Transverse colon (tissue), 4 donors: ENCODE data around the gene RAI2. TPM values are rescaled to one million over a fixed set of nuclear protein-coding genes. Genes with fewer than 3 reads are reported as not detected.

Experiments
- DNase-seq: peaks from one replicate; pipeline ENCODE4 v3.0.0-alpha.2; 2019
- H3K27ac ChIP-seq, 4 donors: fragments of 200-600 bp; sonication (generic); 2 replicates each; pipeline ENCODE4 v1.5.1; 2016 to 2018; ENCODE audit warnings: inconsistent platforms in 4 of 4
- H3K27me3 ChIP-seq: fragments of 200-600 bp; sonication (generic); 2 replicates; pipeline ENCODE4 v1.5.1; 2017; ENCODE audit warnings: inconsistent platforms
- H3K36me3 ChIP-seq, 4 donors: fragments of 200-600 bp; sonication (generic); 2 replicates each; pipeline ENCODE4 v1.5.1; 2017 to 2019; ENCODE audit warnings: inconsistent platforms in 4 of 4
- H3K4me1 ChIP-seq, 4 donors: fragments of 200-600 bp; sonication (generic); 2 replicates each; pipeline ENCODE4 v1.5.1; 2017 to 2020; ENCODE audit warnings: inconsistent platforms in 4 of 4
- H3K4me3 ChIP-seq, 4 donors: fragments of 200-600 bp; sonication (generic); 1 replicate in 1 of 4; 2 replicates in 3 of 4; pipeline versions ENCODE4 v1.5.1 to v1.6.1; 2017 to 2019; ENCODE audit warnings: inconsistent platforms in 4 of 4
- H3K9me3 ChIP-seq, 2 donors: fragments of 200-600 bp; sonication (generic); 2 replicates each; pipeline ENCODE4 v1.5.1; 2017 to 2019; ENCODE audit warnings: inconsistent platforms in 2 of 2
- EP300 ChIP-seq: sonication (generic); formaldehyde crosslinking; IDR thresholded peaks from one replicate; pipeline ENCODE4 v1.6.1; 2017; ENCODE audit warnings: antibody characterized with exemption, low read depth
- POLR2A ChIP-seq: fragments of 450-650 bp; IDR thresholded peaks from one replicate; pipeline ENCODE4 v1.6.1; 2016; ENCODE audit warnings: antibody characterized with exemption, mild to moderate bottlenecking, moderate library complexity
- POLR2AphosphoS5 ChIP-seq, 3 donors: sonication (generic); formaldehyde crosslinking; IDR thresholded peaks; one replicate each; pipeline ENCODE4 v1.6.1; 2016; ENCODE audit warnings: antibody characterized with exemption in 3 of 3
- whole genome bisulfite sequencing, 2 donors: methylation state at CpG; one replicate each; pipeline ENCODE4 v1.1.5; 2018; ENCODE audit warnings: low coverage in 1 of 2; 5-methylcytosine and 5-hydroxymethylcytosine counted together
- in situ Hi-C, 4 donors: fragments of 200-750 bp; cut with MboI; loops; one replicate each; pipeline versions ENCODE4 v1.15.0 to v1.15.1; 2017; ENCODE audit warnings: low sequenced_read_pairs in 3 of 4, low pct_ligation_motif_present in 1 of 4, low pct_unique_long_range_greater_than_20kb in 1 of 4
- intact Hi-C: fragments of 100-400 bp; cut with DNase I; formaldehyde crosslinking; loops from one replicate; pipeline ENCODE4 v1.15.1; 2023; ENCODE audit warnings: low total_unique reads
- total RNA-seq, 4 donors: library from RNA; depleted of rRNA; stranded (reverse); fragments of >200 nt; gene quantifications; one replicate each; pipeline ENCODE4 v1.1.0, GENCODE V29; 2016
- TF ChIP-seq, protein P1 (sequence below), 5 experiments: fragments of 200-600 bp in 3 of 5; fragments of 450-650 bp in 2 of 5; sonication (generic) in 3 of 5; IDR thresholded peaks; 1 replicate in 2 of 5; 2 replicates in 3 of 5; pipeline ENCODE4 v1.5.1; 2016 to 2017; ENCODE audit warnings: antibody characterized with exemption in 5 of 5, inconsistent platforms in 3 of 5, mild to moderate bottlenecking in 2 of 5, moderate library complexity in 1 of 5

The RAI2 gene
- total RNA-seq, 4 donors from 2014 or later, result 4.0 to 16.5 (median 11.0) TPM

DNA sequence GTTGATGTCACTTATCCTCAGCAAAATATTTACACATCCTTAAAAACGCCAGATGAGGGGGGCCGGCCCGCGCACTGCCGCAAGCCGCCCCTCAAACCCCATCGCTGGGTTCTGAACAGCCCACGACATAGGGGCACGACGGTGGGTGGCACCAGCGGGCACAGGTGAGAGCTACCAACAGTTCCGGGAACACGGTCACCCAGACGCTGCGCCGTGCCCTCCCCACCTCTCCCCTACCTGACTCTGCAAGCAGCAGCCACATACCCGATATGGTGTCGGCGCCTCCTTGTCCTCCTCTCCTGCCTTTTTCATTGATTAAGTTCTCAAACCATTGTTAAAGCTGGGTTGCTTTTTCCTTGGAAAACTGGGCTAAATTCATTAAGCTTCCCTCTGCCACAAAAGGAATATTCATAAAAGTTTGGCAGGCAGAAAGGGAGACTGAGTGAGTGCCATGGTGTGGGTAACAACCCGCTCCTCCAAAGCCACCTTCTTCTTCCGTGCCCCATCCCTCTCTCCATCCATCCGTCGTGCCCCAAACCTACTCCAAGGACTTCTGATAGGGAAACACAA, 1.4 kb downstream of the RAI2 start:
- Histone ChIP-seq H3K9me3 (no peaks in the 10 kb centered on the region), H3K27ac (peak overlapping the region; percentile 34 to 70 (median 65)), H3K4me3 (peak overlapping the region; percentile 4 to 65 (median 41)), H3K4me1 (peaks cover 0 to 3% (median 0%) of the 10 kb centered on the region in 4 donors), H3K27me3 (peaks cover 20% of the 10 kb centered on the region), H3K36me3 (no peaks in the 10 kb centered on the region)
- intact Hi-C loops (no loop called here), in situ Hi-C loops (no loop called here)
- peak; percentile 15 for DNase-seq
- TF ChIP-seq POLR2AphosphoS5 (IDR thresholded peaks at IDR 0.05) (no peak), POLR2A (no peak), EP300 (no peak)
- TF ChIP-seq, protein P1, sequence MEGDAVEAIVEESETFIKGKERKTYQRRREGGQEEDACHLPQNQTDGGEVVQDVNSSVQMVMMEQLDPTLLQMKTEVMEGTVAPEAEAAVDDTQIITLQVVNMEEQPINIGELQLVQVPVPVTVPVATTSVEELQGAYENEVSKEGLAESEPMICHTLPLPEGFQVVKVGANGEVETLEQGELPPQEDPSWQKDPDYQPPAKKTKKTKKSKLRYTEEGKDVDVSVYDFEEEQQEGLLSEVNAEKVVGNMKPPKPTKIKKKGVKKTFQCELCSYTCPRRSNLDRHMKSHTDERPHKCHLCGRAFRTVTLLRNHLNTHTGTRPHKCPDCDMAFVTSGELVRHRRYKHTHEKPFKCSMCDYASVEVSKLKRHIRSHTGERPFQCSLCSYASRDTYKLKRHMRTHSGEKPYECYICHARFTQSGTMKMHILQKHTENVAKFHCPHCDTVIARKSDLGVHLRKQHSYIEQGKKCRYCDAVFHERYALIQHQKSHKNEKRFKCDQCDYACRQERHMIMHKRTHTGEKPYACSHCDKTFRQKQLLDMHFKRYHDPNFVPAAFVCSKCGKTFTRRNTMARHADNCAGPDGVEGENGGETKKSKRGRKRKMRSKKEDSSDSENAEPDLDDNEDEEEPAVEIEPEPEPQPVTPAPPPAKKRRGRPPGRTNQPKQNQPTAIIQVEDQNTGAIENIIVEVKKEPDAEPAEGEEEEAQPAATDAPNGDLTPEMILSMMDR (IDR thresholded peaks at IDR 0.05), result no peak
- WGBS, 2 donors, result 3 to 32% methylated on average over 4 to 23 of the region's 23 CpGs

DNA sequence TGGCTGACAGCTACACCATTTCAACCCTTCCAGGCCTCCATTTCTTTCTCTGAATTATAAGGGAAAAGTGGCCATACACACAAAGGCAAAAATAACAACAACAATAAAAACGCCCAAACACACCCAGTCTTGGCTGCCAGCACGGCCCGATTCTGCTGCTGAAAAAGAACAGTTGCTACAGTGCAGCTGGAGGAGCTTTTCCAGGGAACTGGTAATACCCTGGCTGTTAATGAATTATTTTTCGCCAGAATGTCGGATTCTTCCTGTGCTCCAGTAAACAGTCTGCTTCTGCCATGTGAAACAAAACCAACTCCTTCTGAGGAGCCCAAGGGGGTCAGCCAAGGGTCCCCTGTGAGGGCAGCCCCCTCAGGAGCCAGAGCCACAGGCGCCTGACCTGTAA, 6.6 kb downstream of the RAI2 start:
- no peak for DNase-seq
- Histone ChIP-seq H3K4me3 (no peak overlapping the region), H3K4me1 (peaks cover 0 to 8% (median 1%) of the 10 kb centered on the region in 4 donors), H3K27me3 (peaks cover 10% of the 10 kb centered on the region), H3K36me3 (no peaks in the 10 kb centered on the region), H3K9me3 (no peaks in the 10 kb centered on the region), H3K27ac (peak overlapping the region in 3 of 4 donors; percentile 7 to 53 (median 42))
- TF ChIP-seq POLR2A (no peak), EP300 (no peak), POLR2AphosphoS5 (IDR thresholded peaks at IDR 0.05) (no peak)
- TF ChIP-seq, protein P1 (IDR thresholded peaks at IDR 0.05), result no peak
- intact Hi-C loops, result no loop called here
- in situ Hi-C loops, result no loop called here
- 41% methylated on average over 6 of the region's 6 CpGs; no CpG with 5 or more reads in 1 of the 2 donors for WGBS, 2 donors

- H3K27ac ChIP-seq, result peak overlapping the region in 2 of 4 donors; percentile 42 to 53
- peaks cover 6% of the 10 kb centered on the region for H3K27me3 ChIP-seq
- TF ChIP-seq POLR2A (no peak), POLR2AphosphoS5 (IDR thresholded peaks at IDR 0.05) (no peak)
- TF ChIP-seq, protein P1 (IDR thresholded peaks at IDR 0.05), result no peak
- intact Hi-C loops (no loop called here), in situ Hi-C loops (no loop called here)
- DNase-seq, result no peak
- no peaks in the 10 kb centered on the region for H3K9me3 ChIP-seq
- WGBS, 2 donors, result 56% methylated on average over 2 of the region's 2 CpGs; no CpG with 5 or more reads in 1 of the 2 donors
- no peaks in the 10 kb centered on the region for H3K36me3 ChIP-seq
- no peak overlapping the region for H3K4me3 ChIP-seq
- peaks cover 0 to 8% (median 1%) of the 10 kb centered on the region in 4 donors for H3K4me1 ChIP-seq
Observed at GRCh38 chrX:17854069-17854468, 7.0 kb downstream of the RAI2 start.

DNA sequence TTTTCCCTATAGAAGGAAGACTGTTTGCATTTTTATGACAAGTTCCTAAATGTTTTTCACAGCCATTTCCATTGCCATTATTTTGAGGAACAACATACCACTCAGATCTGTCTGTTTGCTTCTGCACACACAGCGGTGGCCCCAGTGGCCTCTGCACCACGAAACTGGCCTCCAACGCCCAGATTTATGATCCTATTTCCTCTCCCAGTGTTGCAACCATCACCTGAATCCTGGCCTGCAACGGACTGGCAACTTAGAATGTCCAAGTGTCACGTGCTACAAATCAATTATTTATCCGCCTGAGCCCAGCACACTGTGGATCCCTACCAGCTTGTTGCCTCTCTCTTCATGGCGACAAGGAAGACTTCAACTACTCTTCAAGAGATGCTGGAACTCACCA, 9.2 kb downstream of the RAI2 start:
- intact Hi-C loops (no loop called here), in situ Hi-C loops (no loop called here)
- Histone ChIP-seq H3K27ac (peak overlapping the region in 1 of 4 donors; percentile 37), H3K4me3 (no peak overlapping the region), H3K9me3 (no peaks in the 10 kb centered on the region), H3K36me3 (no peaks in the 10 kb centered on the region), H3K4me1 (peaks cover 0 to 8% (median 1%) of the 10 kb centered on the region in 4 donors), H3K27me3 (no peaks in the 10 kb centered on the region)
- TF ChIP-seq POLR2AphosphoS5 (IDR thresholded peaks at IDR 0.05), result no peak
- TF ChIP-seq, protein P1 (IDR thresholded peaks at IDR 0.05), result no peak
- TF ChIP-seq EP300, result no peak
- TF ChIP-seq POLR2A, result no peak
- WGBS, 2 donors, result 10 to 30% methylated on average over 2 to 7 of the region's 7 CpGs
- DNase-seq, result no peak
